Muscle of leg (tissue), 11 donors: ENCODE results near the gene CRISP2. TPM values are rescaled to one million over a fixed set of nuclear protein-coding genes. Genes with fewer than 3 reads are reported as not detected.
A peak's percentile ranks its signal among the peaks of the same experiment; 100 is the strongest.
"Not testable (repeated sequence)": the region's sequence is repeated elsewhere in the genome, so short reads cannot be mapped to it uniquely, and the experiment has no call there.

ENCODE experiments used
- DNase-seq: peaks from one replicate; pipeline ENCODE4 v3.0.0; 2013
- H3K27ac ChIP-seq: one replicate; pipeline ENCODE4 v1.5.1; 2013; ENCODE audit warnings: mild to moderate bottlenecking, low read length, control low read depth
- H3K27me3 ChIP-seq: one replicate; pipeline ENCODE4 v1.6.1; 2013; ENCODE audit warnings: low read length; ENCODE audit not compliant: control insufficient read depth, insufficient read depth
- H3K36me3 ChIP-seq: one replicate; pipeline ENCODE4 v1.6.1; 2013; ENCODE audit warnings: low read length; ENCODE audit not compliant: control insufficient read depth, insufficient read depth
- H3K4me1 ChIP-seq: one replicate; pipeline ENCODE4 v1.6.1; 2013; ENCODE audit warnings: low read length; ENCODE audit not compliant: control insufficient read depth, insufficient read depth
- H3K4me3 ChIP-seq: one replicate; pipeline ENCODE4 v1.5.1; 2013; ENCODE audit warnings: low read length, control low read depth
- H3K9me3 ChIP-seq: replicated peaks from 2 replicates; pipeline ENCODE4 v1.6.1; 2013; ENCODE audit warnings: low read depth, low read length; ENCODE audit not compliant: control insufficient read depth
- WGBS: methylation state at CpG from one replicate; pipeline ENCODE4 v1.1.5; 2013; ENCODE audit warnings: missing lambda C conversion rate; ENCODE audit not compliant: insufficient coverage; 5-methylcytosine and 5-hydroxymethylcytosine counted together
- polyA plus RNA-seq, 8 donors: library from polyadenylated mRNA; unstranded; fragments of 120-200 nt; gene quantifications; one replicate each; pipeline versions ENCODE4 v1.2.1 to v1.2.3, GENCODE V29; 2013; ENCODE audit warnings: inconsistent platforms in 1 of 8, low replicate concordance in 1 of 8; ENCODE audit not compliant: insufficient read length in 8 of 8, insufficient read depth in 1 of 8
- total RNA-seq: library from RNA; stranded (reverse); fragments of 120-200 nt; gene quantifications from one replicate; pipeline ENCODE4 v1.2.4, GENCODE V29; 2013

CRISP2 gene
- total and polyA plus RNA-seq, 9 donors = not detected

GRCh38 chr6:49664054-49664453, 49.3 kb downstream of the CRISP2 start:
- not testable (repeated sequence) for H3K36me3 ChIP-seq, H3K4me3 ChIP-seq, H3K9me3 ChIP-seq, H3K27ac ChIP-seq, H3K27me3 ChIP-seq, H3K4me1 ChIP-seq, DNase-seq
- WGBS = no CpG with 5 or more reads among the region's 1 CpG

DNA sequence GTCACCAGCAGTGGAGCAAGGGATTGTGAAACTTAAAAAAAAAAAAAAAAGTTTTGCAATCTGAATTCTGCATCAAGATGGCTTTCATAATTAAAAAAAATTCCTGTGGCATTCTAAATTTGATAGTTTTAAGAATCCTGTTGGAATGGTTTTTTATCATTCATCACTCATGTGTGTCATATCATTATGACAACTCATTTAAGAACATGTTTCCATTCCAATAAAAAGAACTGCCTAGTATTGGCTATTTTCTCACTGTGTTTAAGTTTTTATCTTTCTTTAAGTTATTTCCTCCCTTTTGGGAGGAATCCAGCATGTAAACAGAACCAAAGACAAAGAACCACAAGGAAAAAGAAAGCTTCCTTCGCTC, 50.5 kb downstream of the CRISP2 start:
- peak; percentile 3 for DNase-seq
- no CpG with 5 or more reads among the region's 1 CpG for WGBS
- Histone ChIP-seq H3K4me1 (no peaks in the 10 kb centered on the region), H3K4me3 (no peak overlapping the region), H3K27me3 (no peaks in the 10 kb centered on the region), H3K9me3 (no peaks in the 10 kb centered on the region), H3K27ac (no peak overlapping the region), H3K36me3 (no peaks in the 10 kb centered on the region)

DNA sequence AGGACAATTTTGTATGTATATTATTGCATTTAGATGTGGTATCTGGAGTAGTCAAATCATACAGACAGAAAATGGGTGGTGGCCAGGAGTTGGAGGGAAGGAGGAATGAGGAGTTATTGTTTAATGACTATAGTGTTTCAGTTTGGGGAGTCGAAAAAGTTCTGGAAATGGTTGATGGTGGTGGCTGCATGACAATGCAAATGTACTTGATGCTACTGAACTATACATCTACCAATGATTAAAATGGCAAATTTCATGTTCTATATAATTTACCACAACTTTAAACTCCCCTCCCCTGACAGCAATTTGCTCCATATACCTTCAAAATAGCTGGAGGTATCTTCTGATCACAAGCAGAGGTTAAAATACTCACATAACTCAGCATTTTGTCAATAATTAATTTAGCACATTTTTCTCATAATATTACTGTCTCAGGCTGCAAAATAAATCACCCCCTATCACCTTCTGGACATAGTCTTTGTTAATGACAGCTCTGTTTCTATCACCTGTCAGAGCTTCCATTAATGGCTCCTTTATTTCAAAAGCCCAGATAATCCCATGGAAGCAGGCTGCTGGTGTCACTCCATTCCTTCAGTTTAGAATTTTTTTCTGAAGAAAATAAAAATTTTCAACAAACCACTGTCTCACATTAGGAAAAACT, 51.0 kb downstream of the CRISP2 start:
- Histone ChIP-seq H3K4me1 (no peaks in the 10 kb centered on the region), H3K9me3 (no peaks in the 10 kb centered on the region), H3K27ac (no peak overlapping the region), H3K4me3 (no peak overlapping the region), H3K27me3 (no peaks in the 10 kb centered on the region), H3K36me3 (no peaks in the 10 kb centered on the region)
- no peak for DNase-seq
- WGBS = no CpG with 5 or more reads among the region's 1 CpG

GRCh38 chr6:49653942-49654341, 59.4 kb downstream of the CRISP2 start:
- 100% methylated on average over 1 of the region's 1 CpG for WGBS
- no peak for DNase-seq
- no peak overlapping the region for H3K4me3 ChIP-seq
- H3K4me1 ChIP-seq = no peaks in the 10 kb centered on the region
- no peak overlapping the region for H3K27ac ChIP-seq
- no peaks in the 10 kb centered on the region for H3K36me3 ChIP-seq
- H3K9me3 ChIP-seq = no peaks in the 10 kb centered on the region
- no peaks in the 10 kb centered on the region for H3K27me3 ChIP-seq

DNA sequence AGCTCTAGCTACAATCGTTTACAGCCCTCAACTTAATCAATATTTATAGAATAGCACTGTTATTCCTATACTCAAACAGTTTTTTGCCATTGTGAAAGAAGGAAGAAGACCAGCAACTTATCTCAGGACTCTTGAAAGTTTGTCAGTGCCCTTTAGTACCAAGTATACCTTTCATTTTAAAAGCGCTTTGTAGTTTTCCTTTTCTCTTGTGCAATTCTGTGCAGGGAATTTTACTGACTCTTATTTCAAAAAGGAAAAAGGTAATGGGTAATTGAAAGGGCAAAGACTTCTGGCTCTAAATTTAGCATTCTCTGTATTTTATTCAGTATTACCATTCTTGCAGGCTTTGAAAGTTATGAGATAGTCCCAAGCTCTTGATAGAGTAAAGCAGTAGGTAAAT, 59.9 kb downstream of the CRISP2 start:
- H3K27ac ChIP-seq = no peak overlapping the region
- H3K27me3 ChIP-seq = no peaks in the 10 kb centered on the region
- DNase-seq = no peak
- WGBS = no CpG with 5 or more reads among the region's 2 CpGs
- no peaks in the 10 kb centered on the region for H3K4me1 ChIP-seq
- no peaks in the 10 kb centered on the region for H3K9me3 ChIP-seq
- H3K4me3 ChIP-seq = no peak overlapping the region
- H3K36me3 ChIP-seq = no peaks in the 10 kb centered on the region

DNA sequence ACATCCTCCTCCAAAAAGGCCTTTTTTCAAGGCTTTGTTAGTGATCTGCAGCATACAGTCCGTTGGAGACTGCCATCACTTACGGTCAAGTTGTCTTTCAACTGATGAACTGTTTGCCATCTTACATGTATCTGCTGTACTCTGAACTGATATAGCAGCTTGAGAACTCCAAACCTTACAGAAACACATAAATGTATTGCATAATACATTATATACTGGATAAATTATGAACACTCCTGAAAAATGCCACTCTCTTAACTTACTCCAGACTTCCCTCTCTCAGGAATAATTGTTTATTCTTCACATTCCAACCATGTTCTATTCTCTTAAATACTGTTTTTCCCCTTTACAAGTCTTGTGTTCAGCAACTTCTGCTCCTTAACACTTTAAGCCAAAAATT, 62.1 kb downstream of the CRISP2 start:
- no peak for DNase-seq
- H3K4me3 ChIP-seq = no peak overlapping the region
- no peaks in the 10 kb centered on the region for H3K9me3 ChIP-seq
- H3K27ac ChIP-seq = no peak overlapping the region
- H3K27me3 ChIP-seq = no peaks in the 10 kb centered on the region
- no peaks in the 10 kb centered on the region for H3K36me3 ChIP-seq
- H3K4me1 ChIP-seq = no peaks in the 10 kb centered on the region
- 80% methylated on average over 2 of the region's 2 CpGs for WGBS

DNA sequence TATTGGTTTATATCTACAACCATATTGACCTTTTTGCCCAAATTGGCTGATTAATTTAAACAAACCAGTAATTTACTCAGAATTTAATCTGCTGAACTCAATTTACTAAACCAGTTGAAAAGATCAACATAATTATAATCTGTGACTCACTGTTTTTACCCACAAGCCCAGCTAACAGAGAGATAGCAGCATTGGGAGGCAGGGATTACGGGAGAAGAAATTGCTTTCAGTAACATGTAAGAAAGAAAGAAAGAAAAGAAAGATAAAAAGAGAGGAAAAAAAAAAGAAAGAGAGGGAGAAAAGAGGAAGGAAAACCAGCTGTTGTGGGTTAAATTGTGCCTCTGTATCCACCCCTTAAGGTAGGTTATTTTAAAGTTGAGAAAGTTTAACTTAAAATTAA, 63.4 kb downstream of the CRISP2 start:
- no peak overlapping the region for H3K27ac ChIP-seq
- H3K4me1 ChIP-seq = no peaks in the 10 kb centered on the region
- H3K36me3 ChIP-seq = no peaks in the 10 kb centered on the region
- DNase-seq = no peak
- no peaks in the 10 kb centered on the region for H3K9me3 ChIP-seq
- no peaks in the 10 kb centered on the region for H3K27me3 ChIP-seq
- H3K4me3 ChIP-seq = no peak overlapping the region
- no CpG with 5 or more reads among the region's 1 CpG for WGBS

DNA sequence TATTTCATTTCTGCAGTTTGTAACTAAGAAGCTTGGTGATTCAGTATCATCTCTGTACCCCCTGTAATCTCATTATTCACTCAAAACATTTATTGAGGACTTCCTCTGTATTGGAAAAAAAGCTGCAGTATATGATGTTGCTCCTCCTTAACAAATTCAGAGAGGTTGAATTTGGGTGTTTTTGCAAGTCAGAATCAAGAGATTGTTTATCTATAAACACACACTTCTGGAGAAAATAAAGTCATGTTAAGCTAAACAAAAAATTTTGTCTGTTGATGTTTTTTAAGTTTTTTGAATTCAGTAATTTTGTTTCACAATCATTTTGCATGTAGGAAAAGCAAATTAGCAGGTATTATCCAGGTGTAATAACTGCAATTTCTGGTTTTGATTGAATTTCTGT, 65.3 kb downstream of the CRISP2 start:
- no peak overlapping the region for H3K4me3 ChIP-seq
- H3K27ac ChIP-seq = no peak overlapping the region
- no peak for DNase-seq
- H3K36me3 ChIP-seq = no peaks in the 10 kb centered on the region
- H3K4me1 ChIP-seq = no peaks in the 10 kb centered on the region
- no peaks in the 10 kb centered on the region for H3K27me3 ChIP-seq
- no peaks in the 10 kb centered on the region for H3K9me3 ChIP-seq

- Histone ChIP-seq H3K9me3 (no peaks in the 10 kb centered on the region), H3K4me3 (no peak overlapping the region), H3K27ac (no peak overlapping the region), H3K4me1 (no peaks in the 10 kb centered on the region), H3K27me3 (no peaks in the 10 kb centered on the region), H3K36me3 (no peaks in the 10 kb centered on the region)
- WGBS = no CpG with 5 or more reads among the region's 2 CpGs
- no peak for DNase-seq
Observed at GRCh38 chr6:49647476-49647875, 65.9 kb downstream of the CRISP2 start.

DNA sequence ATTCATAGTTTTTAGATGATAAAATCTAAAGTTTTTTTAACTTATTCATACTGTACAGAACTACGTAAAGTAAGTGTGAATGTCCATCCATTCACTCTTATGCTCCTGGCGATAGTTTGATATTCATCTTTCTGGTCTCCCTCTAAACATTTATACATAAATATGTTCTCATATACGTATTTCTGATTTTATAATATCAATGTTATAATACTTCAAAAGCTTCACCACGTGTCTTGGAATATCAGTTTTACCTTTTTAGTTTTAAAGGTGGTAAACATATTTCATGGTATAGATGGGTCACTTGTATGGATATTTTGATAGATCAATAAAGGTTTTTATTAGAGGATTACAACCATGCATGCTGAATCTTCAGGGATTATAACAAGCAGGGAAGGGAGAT, 66.4 kb downstream of the CRISP2 start:
- Histone ChIP-seq H3K27me3 (no peaks in the 10 kb centered on the region), H3K4me3 (no peak overlapping the region), H3K27ac (no peak overlapping the region), H3K9me3 (no peaks in the 10 kb centered on the region), H3K4me1 (no peaks in the 10 kb centered on the region), H3K36me3 (no peaks in the 10 kb centered on the region)
- DNase-seq = no peak
- WGBS = no CpG with 5 or more reads among the region's 4 CpGs

GRCh38 chr6:49646130-49646824, 67.1 kb downstream of the CRISP2 start:
- Histone ChIP-seq H3K36me3 (no peaks in the 10 kb centered on the region), H3K27ac (no peak overlapping the region), H3K27me3 (no peaks in the 10 kb centered on the region), H3K4me1 (no peaks in the 10 kb centered on the region), H3K9me3 (no peaks in the 10 kb centered on the region), H3K4me3 (no peak overlapping the region)
- WGBS = 80% methylated on average over 2 of the region's 3 CpGs
- DNase-seq = peak; percentile 1
